Effector memory CD8-positive, alpha-beta T cell (primary cell): ENCODE data around the gene PTPN14.
A peak's percentile ranks its signal among the peaks of the same experiment; 100 is the strongest.

ENCODE experiments used
- ATAC-seq: fragments of 150-1000 bp; cut with Tn5 transposase; replicated peaks from 2 replicates; pipeline ENCODE4 v1.10.0; 2021; ENCODE audit warnings: mild to moderate bottlenecking, moderate library complexity
- DNase-seq, 3 experiments: peaks; one replicate each; pipeline ENCODE4 v3.0.0; 2021
- H3K27ac Mint-ChIP-seq, 2 donors: one replicate each; pipeline ENCODE4 v1.8.0; 2022; ENCODE audit warnings: mild to moderate bottlenecking in 2 of 2, mixed read lengths in 2 of 2, moderate library complexity in 2 of 2
- H3K27me3 Mint-ChIP-seq, 2 donors: one replicate each; pipeline ENCODE4 v1.8.0; 2022; ENCODE audit warnings: mixed read lengths in 2 of 2
- H3K36me3 Mint-ChIP-seq: one replicate; pipeline ENCODE4 v1.8.0; 2022; ENCODE audit warnings: mild to moderate bottlenecking, moderate library complexity, mixed read lengths; ENCODE audit not compliant: insufficient read depth
- H3K4me1 Mint-ChIP-seq, 2 donors: one replicate each; pipeline ENCODE4 v1.8.0; 2022; ENCODE audit warnings: low read depth in 2 of 2, mixed read lengths in 2 of 2
- H3K4me3 Mint-ChIP-seq, 2 donors: one replicate each; pipeline ENCODE4 v1.8.0; 2022; ENCODE audit warnings: mild to moderate bottlenecking in 2 of 2, mixed read lengths in 2 of 2, moderate library complexity in 2 of 2
- H3K9me3 Mint-ChIP-seq, 2 donors: one replicate each; pipeline ENCODE4 v1.8.0; 2022; ENCODE audit warnings: mixed read lengths in 2 of 2

PTPN14 gene

GRCh38 chr1:214419650-214420049, 131.8 kb downstream of the PTPN14 start:
- H3K27ac Mint-ChIP-seq = no peak overlapping the region
- no peaks in the 10 kb centered on the region for H3K4me1 Mint-ChIP-seq
- ATAC-seq (no peak), DNase-seq (no peak)
- no peaks in the 10 kb centered on the region for H3K9me3 Mint-ChIP-seq
- H3K36me3 Mint-ChIP-seq = no peaks in the 10 kb centered on the region
- H3K27me3 Mint-ChIP-seq = peaks cover 0 to 8% of the 10 kb centered on the region in 2 donors
- H3K4me3 Mint-ChIP-seq = no peak overlapping the region

GRCh38 chr1:214418391-214418790, 133.0 kb downstream of the PTPN14 start:
- no peaks in the 10 kb centered on the region for H3K36me3 Mint-ChIP-seq
- DNase-seq (no peak), ATAC-seq (no peak)
- H3K4me3 Mint-ChIP-seq = no peak overlapping the region
- H3K9me3 Mint-ChIP-seq = no peaks in the 10 kb centered on the region
- H3K4me1 Mint-ChIP-seq = no peaks in the 10 kb centered on the region
- H3K27ac Mint-ChIP-seq = peak overlapping the region in 1 of 2 donors; percentile 49
- peaks cover 0 to 10% of the 10 kb centered on the region in 2 donors for H3K27me3 Mint-ChIP-seq

GRCh38 chr1:214417545-214418210, 133.7 kb downstream of the PTPN14 start:
- no peak overlapping the region for H3K27ac Mint-ChIP-seq

GRCh38 chr1:214416858-214417257, 134.5 kb downstream of the PTPN14 start:
- Mint-ChIP-seq H3K9me3 (no peaks in the 10 kb centered on the region), H3K36me3 (no peaks in the 10 kb centered on the region), H3K4me1 (no peaks in the 10 kb centered on the region), H3K27ac (no peak overlapping the region), H3K27me3 (peaks cover 0 to 10% of the 10 kb centered on the region in 2 donors), H3K4me3 (no peak overlapping the region)
- DNase-seq = no peak
- ATAC-seq = no peak

More at GRCh38 chr1:214417545-214418210, 133.7 kb downstream of the PTPN14 start:
- ATAC-seq (no peak), DNase-seq (no peak)
- H3K4me3 Mint-ChIP-seq = no peak overlapping the region
- no peaks in the 10 kb centered on the region for H3K36me3 Mint-ChIP-seq
- no peaks in the 10 kb centered on the region for H3K4me1 Mint-ChIP-seq
- H3K9me3 Mint-ChIP-seq = no peaks in the 10 kb centered on the region
- peaks cover 0 to 10% of the 10 kb centered on the region in 2 donors for H3K27me3 Mint-ChIP-seq

- ATAC-seq = no peak
Observed at GRCh38 chr1:214416417-214416816, 135.0 kb downstream of the PTPN14 start.

GRCh38 chr1:214415131-214415530, 136.3 kb downstream of the PTPN14 start:
- H3K36me3 Mint-ChIP-seq = no peaks in the 10 kb centered on the region
- no peak overlapping the region for H3K27ac Mint-ChIP-seq
- H3K27me3 Mint-ChIP-seq = peaks cover 0 to 10% of the 10 kb centered on the region in 2 donors
- H3K4me1 Mint-ChIP-seq = no peaks in the 10 kb centered on the region
- DNase-seq = no peak
- H3K9me3 Mint-ChIP-seq = no peaks in the 10 kb centered on the region
- no peak overlapping the region for H3K4me3 Mint-ChIP-seq
- no peak for ATAC-seq

More at GRCh38 chr1:214416417-214416816, 135.0 kb downstream of the PTPN14 start:
- H3K4me1 Mint-ChIP-seq = no peaks in the 10 kb centered on the region
- H3K4me3 Mint-ChIP-seq = no peak overlapping the region
- no peaks in the 10 kb centered on the region for H3K9me3 Mint-ChIP-seq
- H3K27ac Mint-ChIP-seq = no peak overlapping the region
- H3K27me3 Mint-ChIP-seq = peaks cover 0 to 10% of the 10 kb centered on the region in 2 donors
- DNase-seq = no peak
- no peaks in the 10 kb centered on the region for H3K36me3 Mint-ChIP-seq

GRCh38 chr1:214414691-214415090, 136.7 kb downstream of the PTPN14 start:
- H3K4me3 Mint-ChIP-seq = no peak overlapping the region
- no peaks in the 10 kb centered on the region for H3K4me1 Mint-ChIP-seq
- no peaks in the 10 kb centered on the region for H3K36me3 Mint-ChIP-seq
- H3K27me3 Mint-ChIP-seq = peaks cover 0 to 10% of the 10 kb centered on the region in 2 donors
- H3K27ac Mint-ChIP-seq = no peak overlapping the region
- ATAC-seq (no peak), DNase-seq (no peak)
- no peaks in the 10 kb centered on the region for H3K9me3 Mint-ChIP-seq

GRCh38 chr1:214413315-214413714, 138.1 kb downstream of the PTPN14 start:
- Mint-ChIP-seq H3K9me3 (no peaks in the 10 kb centered on the region), H3K4me1 (no peaks in the 10 kb centered on the region), H3K27me3 (peaks cover 0 to 10% of the 10 kb centered on the region in 2 donors), H3K36me3 (no peaks in the 10 kb centered on the region), H3K27ac (no peak overlapping the region), H3K4me3 (no peak overlapping the region)
- DNase-seq (no peak), ATAC-seq (no peak)

- DNase-seq (no peak), ATAC-seq (no peak)
- H3K9me3 Mint-ChIP-seq = no peaks in the 10 kb centered on the region
- no peaks in the 10 kb centered on the region for H3K36me3 Mint-ChIP-seq
- no peak overlapping the region for H3K27ac Mint-ChIP-seq
- peaks cover under 1 to 1% of the 10 kb centered on the region in 2 donors for H3K4me1 Mint-ChIP-seq
- no peak overlapping the region for H3K4me3 Mint-ChIP-seq
- peaks cover 0 to 11% of the 10 kb centered on the region in 2 donors for H3K27me3 Mint-ChIP-seq
Observed at GRCh38 chr1:214404571-214405213, 146.7 kb downstream of the PTPN14 start.

- Mint-ChIP-seq H3K27ac (no peak overlapping the region), H3K36me3 (no peaks in the 10 kb centered on the region)
- ATAC-seq = no peak
Observed at GRCh38 chr1:214404154-214404553, 147.2 kb downstream of the PTPN14 start.

GRCh38 chr1:214403431-214403830, 148.0 kb downstream of the PTPN14 start:
- no peak overlapping the region for H3K27ac Mint-ChIP-seq
- DNase-seq = no peak
- H3K4me1 Mint-ChIP-seq = peaks cover 2 to 9% of the 10 kb centered on the region in 2 donors
- no peaks in the 10 kb centered on the region for H3K36me3 Mint-ChIP-seq
- no peak for ATAC-seq
- no peaks in the 10 kb centered on the region for H3K9me3 Mint-ChIP-seq
- H3K4me3 Mint-ChIP-seq = no peak overlapping the region
- H3K27me3 Mint-ChIP-seq = peaks cover 0 to 21% of the 10 kb centered on the region in 2 donors

More at GRCh38 chr1:214404154-214404553, 147.2 kb downstream of the PTPN14 start:
- DNase-seq = no peak
- Mint-ChIP-seq H3K4me1 (peaks cover 1 to 6% of the 10 kb centered on the region in 2 donors), H3K4me3 (no peak overlapping the region), H3K27me3 (peaks cover 0 to 17% of the 10 kb centered on the region in 2 donors), H3K9me3 (no peaks in the 10 kb centered on the region)

GRCh38 chr1:214402613-214403083, 148.8 kb downstream of the PTPN14 start:
- Mint-ChIP-seq H3K36me3 (no peaks in the 10 kb centered on the region), H3K27me3 (peaks cover 0 to 29% of the 10 kb centered on the region in 2 donors)
- ATAC-seq = no peak

GRCh38 chr1:214401666-214402065, 149.7 kb downstream of the PTPN14 start:
- no peak for DNase-seq
- no peak for ATAC-seq
- Mint-ChIP-seq H3K9me3 (no peaks in the 10 kb centered on the region), H3K4me3 (no peak overlapping the region), H3K36me3 (no peaks in the 10 kb centered on the region), H3K4me1 (peaks cover 2 to 14% of the 10 kb centered on the region in 2 donors), H3K27ac (no peak overlapping the region), H3K27me3 (peaks cover 0 to 32% of the 10 kb centered on the region in 2 donors)

More at GRCh38 chr1:214402613-214403083, 148.8 kb downstream of the PTPN14 start:
- no peaks in the 10 kb centered on the region for H3K9me3 Mint-ChIP-seq
- no peak overlapping the region for H3K4me3 Mint-ChIP-seq
- no peak for DNase-seq
- H3K4me1 Mint-ChIP-seq = peaks cover 2 to 9% of the 10 kb centered on the region in 2 donors
- no peak overlapping the region for H3K27ac Mint-ChIP-seq

GRCh38 chr1:214400131-214400530, 151.3 kb downstream of the PTPN14 start:
- no peaks in the 10 kb centered on the region for H3K36me3 Mint-ChIP-seq
- H3K4me3 Mint-ChIP-seq = no peak overlapping the region
- no peaks in the 10 kb centered on the region for H3K9me3 Mint-ChIP-seq
- H3K27me3 Mint-ChIP-seq = peaks cover 0 to 32% of the 10 kb centered on the region in 2 donors
- peaks cover 2 to 18% of the 10 kb centered on the region in 2 donors for H3K4me1 Mint-ChIP-seq
- DNase-seq (no peak), ATAC-seq (no peak)
- no peak overlapping the region for H3K27ac Mint-ChIP-seq
